H1 (cell line): ENCODE data around the gene NKAIN2. TPM values are rescaled to one million over a fixed set of nuclear protein-coding genes. Genes with fewer than 3 reads are reported as not detected.

ENCODE experiments used
- CTCF ChIA-PET: fragments of 300-600 bp; sonication (Branson Sonifier 250); formaldehyde crosslinking; loops from one replicate; lab custom pipeline; 2021; ENCODE audit not compliant: partially characterized antibody; lab: Charles Lee
- POLR2A ChIA-PET: fragments of 300-600 bp; sonication (Branson Sonifier 250); formaldehyde crosslinking; loops from one replicate; lab custom pipeline; 2021; ENCODE audit warnings: inconsistent platforms; ENCODE audit not compliant: partially characterized antibody; lab: Charles Lee
- DNase-seq, 2 experiments: peaks; one replicate each; pipeline versions ENCODE4 v3.0.0 to v3.0.0-alpha.2; 2010 to 2022; ENCODE audit warnings: low spot score in 2 of 2, low read depth in 1 of 2, mixed read lengths in 1 of 2
- FAIRE-seq: peaks from 2 replicates; lab custom pipeline; 2011; peaks lifted over from hg19 to GRCh38; lab: Jason Lieb, UNC
- H2AFZ ChIP-seq: 2 replicates; pipeline ENCODE4 v1.8.1; 2012; ENCODE audit warnings: low read length, inconsistent platforms
- H2AK5ac ChIP-seq: 2 replicates; pipeline ENCODE4 v1.6.1; 2013; ENCODE audit warnings: low read depth, low read length
- H2BK120ac ChIP-seq: replicated peaks from 2 replicates; pipeline ENCODE3; 2013; ENCODE audit warnings: low read depth, low read length, inconsistent platforms
- H2BK12ac ChIP-seq: 2 replicates; pipeline ENCODE4 v1.6.1; 2013; ENCODE audit warnings: low read depth, low read length
- H2BK15ac ChIP-seq: 2 replicates; pipeline ENCODE4 v1.6.1; 2013; ENCODE audit warnings: low read length
- H2BK20ac ChIP-seq: 2 replicates; pipeline ENCODE4 v1.6.1; 2013; ENCODE audit warnings: low read length
- H2BK5ac ChIP-seq: 2 replicates; pipeline ENCODE4 v1.6.1; 2013; ENCODE audit warnings: low read depth, low read length
- H3K14ac ChIP-seq: 2 replicates; pipeline ENCODE4 v1.6.1; 2013; ENCODE audit warnings: inconsistent platforms; ENCODE audit not compliant: insufficient read length
- H3K18ac ChIP-seq: 2 replicates; pipeline ENCODE4 v1.6.1; 2013; ENCODE audit warnings: low read length; ENCODE audit errors: extremely low read depth
- H3K23ac ChIP-seq: 2 replicates; pipeline ENCODE4 v1.6.1; 2013; ENCODE audit warnings: inconsistent platforms; ENCODE audit not compliant: insufficient read length
- H3K23me2 ChIP-seq: 2 replicates; pipeline ENCODE4 v1.6.1; 2013; ENCODE audit warnings: low read depth, low read length
- H3K27ac ChIP-seq: 2 replicates; pipeline ENCODE4 v1.6.1; 2011; ENCODE audit warnings: low read depth, low read length, inconsistent platforms
- H3K27me3 ChIP-seq, 4 experiments: replicated peaks in 1 of 4; 1 replicate in 1 of 4; 2 replicates in 3 of 4; pipeline versions ENCODE4 v1.6.1 to v1.8.1; 2011 to 2013; ENCODE audit warnings: low read length in 3 of 4, mild to moderate bottlenecking in 3 of 4, inconsistent platforms in 2 of 4, mixed read lengths in 2 of 4, moderate library complexity in 1 of 4; ENCODE audit not compliant: control insufficient read depth in 3 of 4, insufficient read depth in 3 of 4; ENCODE audit errors: extremely low read depth in 1 of 4
- H3K36me3 ChIP-seq, 4 experiments: 2 replicates each; pipeline versions ENCODE4 v1.6.1 to v1.8.1; 2011 to 2013; ENCODE audit warnings: mild to moderate bottlenecking in 4 of 4, low read length in 3 of 4, moderate library complexity in 2 of 4, control low read depth in 1 of 4, inconsistent platforms in 1 of 4; ENCODE audit not compliant: insufficient read depth in 4 of 4, control insufficient read depth in 2 of 4
- H3K4ac ChIP-seq: replicated peaks from 2 replicates; pipeline ENCODE3; 2013; ENCODE audit warnings: low read length, low read depth, mixed read lengths, inconsistent platforms; ENCODE audit not compliant: insufficient read length
- H3K4me1 ChIP-seq, 4 experiments: replicated peaks in 1 of 4; 1 replicate in 1 of 4; 2 replicates in 3 of 4; pipeline versions ENCODE4 v1.6.1 to v1.8.1; 2011 to 2013; ENCODE audit warnings: low read length in 3 of 4, inconsistent platforms in 2 of 4, mixed read lengths in 1 of 4; ENCODE audit not compliant: insufficient read depth in 4 of 4, control insufficient read depth in 3 of 4
- H3K4me2 ChIP-seq, 2 experiments: 2 replicates each; pipeline versions ENCODE4 v1.6.1 to v1.8.1; 2011 to 2013; ENCODE audit warnings: low read depth in 2 of 2, low read length in 2 of 2, control low read depth in 1 of 2, inconsistent platforms in 1 of 2, mild to moderate bottlenecking in 1 of 2; ENCODE audit not compliant: insufficient read depth in 1 of 2
- H3K4me3 ChIP-seq, 4 experiments: fragments of 200-600, 300-600 bp in 1 of 4; sonication (generic), shearing (Covaris generic), sonication (Bioruptor Twin) in 1 of 4; 2 replicates each; pipeline versions ENCODE4 v1.5.1 to v1.8.1; 2011 to 2016; ENCODE audit warnings: low read length in 4 of 4, low read depth in 3 of 4, control low read depth in 2 of 4, inconsistent platforms in 2 of 4, mild to moderate bottlenecking in 2 of 4, mixed read lengths in 1 of 4, moderate library complexity in 1 of 4; ENCODE audit not compliant: insufficient read depth in 2 of 4; ENCODE audit errors: extremely low read depth in 1 of 4
- H3K56ac ChIP-seq: replicated peaks from 2 replicates; pipeline ENCODE3; 2013; ENCODE audit warnings: low read depth, mild to moderate bottlenecking, mixed read lengths, low read length, inconsistent platforms; ENCODE audit not compliant: insufficient read length
- H3K79me1 ChIP-seq: 2 replicates; pipeline ENCODE4 v1.6.1; 2013; ENCODE audit warnings: low read depth, low read length, control low read depth
- H3K79me2 ChIP-seq, 2 experiments: 2 replicates each; pipeline versions ENCODE4 v1.6.1 to v1.8.1; 2012 to 2013; ENCODE audit warnings: low read length in 2 of 2, mild to moderate bottlenecking in 2 of 2, inconsistent platforms in 1 of 2; ENCODE audit not compliant: insufficient read depth in 2 of 2, control insufficient read depth in 1 of 2
- H3K9ac ChIP-seq, 4 experiments: replicated peaks in 1 of 4; 1 replicate in 1 of 4; 2 replicates in 3 of 4; pipeline versions ENCODE4 v1.6.1 to v1.8.1; 2011 to 2013; ENCODE audit warnings: low read depth in 3 of 4, low read length in 3 of 4, control low read depth in 2 of 4, mild to moderate bottlenecking in 2 of 4, moderate library complexity in 2 of 4, inconsistent platforms in 1 of 4; ENCODE audit errors: extremely low read depth in 1 of 4
- H3K9me3 ChIP-seq, 2 experiments: 2 replicates each; pipeline versions ENCODE4 v1.6.1 to v1.8.1; 2012 to 2013; ENCODE audit warnings: mild to moderate bottlenecking in 2 of 2, moderate library complexity in 2 of 2, control low read depth in 1 of 2, inconsistent platforms in 1 of 2, low read depth in 1 of 2, low read length in 1 of 2, mixed read lengths in 1 of 2; ENCODE audit not compliant: insufficient read depth in 2 of 2
- H4K20me1 ChIP-seq, 2 experiments: replicated peaks in 1 of 2; 2 replicates each; pipeline versions ENCODE3 to v1.8.1; 2011 to 2013; ENCODE audit warnings: inconsistent platforms in 2 of 2, low read length in 2 of 2, mild to moderate bottlenecking in 1 of 2; ENCODE audit not compliant: insufficient read depth in 2 of 2, control insufficient read depth in 1 of 2
- H4K5ac ChIP-seq: 2 replicates; pipeline ENCODE4 v1.6.1; 2013; ENCODE audit warnings: low read length, low read depth, mixed read lengths, inconsistent platforms; ENCODE audit not compliant: insufficient read length
- H4K8ac ChIP-seq: 2 replicates; pipeline ENCODE4 v1.8.0; 2013; ENCODE audit warnings: mild to moderate bottlenecking, moderate library complexity, low read length, inconsistent platforms; ENCODE audit not compliant: insufficient read depth; ENCODE audit errors: extremely low read depth
- H4K91ac ChIP-seq: replicated peaks from 2 replicates; pipeline ENCODE3; 2013; ENCODE audit warnings: low read length, mixed read lengths, inconsistent platforms; ENCODE audit not compliant: insufficient read length
- ASH2L ChIP-seq: fragments of 200-600, 300-600 bp; sonication (generic); IDR thresholded peaks from one replicate; pipeline ENCODE4 v1.7.1; 2017; ENCODE audit warnings: low read length
- SIX5 ChIP-seq: IDR thresholded peaks from 2 replicates; pipeline ENCODE4 v1.6.1; 2011; ENCODE audit warnings: mild to moderate bottlenecking, low read depth, low read length
- WGBS, 2 experiments: shearing (Covaris generic) in 1 of 2; methylation state at CpG; one replicate each; pipeline versions ENCODE4 v1.1.6 to v1.1.7; 2013 to 2015; ENCODE audit warnings: low lambda C conversion rate in 2 of 2, mixed read lengths in 2 of 2, inconsistent platforms in 1 of 2, low coverage in 1 of 2, missing lambda C conversion rate in 1 of 2; ENCODE audit not compliant: insufficient replicate concordance in 2 of 2, insufficient coverage in 1 of 2, insufficient read length in 1 of 2; ENCODE audit errors: extremely low coverage in 1 of 2, missing lambda C conversion rate in 1 of 2; 5-methylcytosine and 5-hydroxymethylcytosine counted together
- polyA plus RNA-seq, 7 experiments: library from polyadenylated mRNA; depleted of rRNA in 3 of 7; stranded (reverse) in 5 of 7; unstranded in 2 of 7; fragments of >200 nt in 5 of 7; fragments of 200-250 nt in 2 of 7; gene quantifications; 1 replicate in 5 of 7; 2 replicates in 1 of 7; 4 replicates in 1 of 7; pipeline versions ENCODE4 v1.2.1 to v1.2.3, GENCODE V29; 2011 to 2013; ENCODE audit warnings: missing spikeins in 2 of 7, mixed read lengths in 2 of 7
- total RNA-seq: library from RNA; stranded (reverse); fragmentation: NEBNext Ultra II Directional; extraction: Animal tissue kit (Norgen Biotek cat#: 25700); gene quantifications from 2 replicates; pipeline ENCODE4 v1.2.1, GENCODE V29; 2021
- TF ChIP-seq, protein P1 (sequence below): IDR thresholded peaks from 2 replicates; pipeline ENCODE4 v1.6.1; 2012; ENCODE audit warnings: inconsistent platforms

Gene NKAIN2
- total and polyA plus RNA-seq, 2 of the 8 experiments (the other 6 are each of a cell fraction or from before 2014, with no cell fraction given): 0.20 to 0.34 TPM

GRCh38 chr6:123956492-123957139 lies 153.0 kb downstream of the NKAIN2 start:
- H2AFZ ChIP-seq: no peak overlapping the region
- no peaks in the 10 kb centered on the region for H3K79me2 ChIP-seq
- H3K14ac ChIP-seq: no peak overlapping the region
- H3K27me3 ChIP-seq: no peaks in the 10 kb centered on the region
- H3K56ac ChIP-seq: no peak overlapping the region
- no peaks in the 10 kb centered on the region for H3K9me3 ChIP-seq
- H3K23me2 ChIP-seq: no peaks in the 10 kb centered on the region; the same call in 1 of the 2 replicates
- no peaks in the 10 kb centered on the region for H3K4me1 ChIP-seq
- no peak overlapping the region for H4K91ac ChIP-seq
- no peak overlapping the region for H3K18ac ChIP-seq
- H3K9ac ChIP-seq: no peak overlapping the region
- 90% methylated on average over 5 of the region's 5 CpGs; no CpG with 5 or more reads in 1 of the 2 experiments for WGBS, 2 experiments
- H3K36me3 ChIP-seq: no peaks in the 10 kb centered on the region; a peak in 1 of 8 replicates
- TF ChIP-seq SIX5: no peak
- TF ChIP-seq, protein P1, sequence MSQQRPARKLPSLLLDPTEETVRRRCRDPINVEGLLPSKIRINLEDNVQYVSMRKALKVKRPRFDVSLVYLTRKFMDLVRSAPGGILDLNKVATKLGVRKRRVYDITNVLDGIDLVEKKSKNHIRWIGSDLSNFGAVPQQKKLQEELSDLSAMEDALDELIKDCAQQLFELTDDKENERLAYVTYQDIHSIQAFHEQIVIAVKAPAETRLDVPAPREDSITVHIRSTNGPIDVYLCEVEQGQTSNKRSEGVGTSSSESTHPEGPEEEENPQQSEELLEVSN: no peak
- no peak for TF ChIP-seq ASH2L
- H2BK20ac ChIP-seq: no peak overlapping the region
- H4K20me1 ChIP-seq: no peaks in the 10 kb centered on the region
- DNase-seq (no peak), FAIRE-seq (no peak)
- H4K5ac ChIP-seq: no peak overlapping the region
- no peak overlapping the region for H2BK5ac ChIP-seq
- H3K4ac ChIP-seq: no peak overlapping the region
- no peak overlapping the region for H3K4me2 ChIP-seq
- H2BK12ac ChIP-seq: no peak overlapping the region
- no peak overlapping the region for H3K4me3 ChIP-seq
- H2BK15ac ChIP-seq: no peak overlapping the region
- H2BK120ac ChIP-seq: no peak overlapping the region
- no peak overlapping the region for H2AK5ac ChIP-seq
- no peak overlapping the region for H3K27ac ChIP-seq
- H3K79me1 ChIP-seq: no peaks in the 10 kb centered on the region
- no peak overlapping the region for H3K23ac ChIP-seq
- H4K8ac ChIP-seq: no peak overlapping the region
- ChIA-PET CTCF (interaction anchor here (0.9 kb wide), 1 partner anchor 8 kb away, joined by 4 read pairs; no protein-coding TSS in a partner anchor), POLR2A (no interaction called here)
